GM19452 (cell line): Measurements from ENCODE around the gene GALNT14.

ENCODE experiments used
- ATAC-seq: cut with Tn5 transposase; IDR thresholded peaks from one replicate; pipeline ENCODE4 v1.9.1; 2021; ENCODE audit not compliant: unreplicated experiment

Gene GALNT14

DNA sequence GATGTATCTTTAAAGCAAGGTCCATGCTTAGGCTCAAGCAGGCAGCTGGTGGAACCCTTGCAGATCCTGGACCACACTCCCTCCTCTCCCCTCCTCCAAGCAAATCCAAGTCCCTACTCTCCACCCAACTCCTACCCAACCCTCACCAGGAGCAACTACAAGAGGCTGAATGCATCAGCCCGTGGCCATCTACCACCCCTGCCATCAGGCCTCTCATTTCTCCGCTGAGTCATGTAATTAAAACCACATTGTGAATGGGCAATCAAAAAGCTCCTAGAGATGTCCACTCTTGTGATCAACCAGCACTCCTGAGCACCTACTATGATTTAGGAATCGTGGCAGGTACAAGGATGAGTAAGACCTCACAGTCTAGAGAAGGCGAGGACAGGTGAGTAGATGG, 188.8 kb downstream of the GALNT14 start:
- no peak for ATAC-seq

DNA sequence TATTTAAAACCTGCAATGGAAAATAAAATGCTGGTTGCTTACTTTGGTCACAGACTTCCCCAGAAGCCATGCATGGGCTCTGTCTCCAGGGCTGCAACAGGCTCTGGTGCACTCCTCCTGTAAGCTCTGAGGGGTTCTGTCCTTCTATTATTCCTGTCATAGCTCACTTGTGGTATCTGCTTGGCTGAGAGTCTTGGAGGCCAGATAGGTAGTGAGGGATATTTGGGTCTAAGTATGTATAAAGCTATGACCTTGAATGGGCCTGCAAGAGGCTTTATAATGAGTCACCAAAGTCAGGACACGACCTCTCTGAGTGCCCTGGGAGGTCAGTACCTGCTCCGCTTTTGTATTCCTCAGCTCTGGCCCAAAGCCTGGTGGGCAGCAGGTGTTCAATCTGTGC, 189.4 kb downstream of the GALNT14 start:
- ATAC-seq, result no peak

DNA sequence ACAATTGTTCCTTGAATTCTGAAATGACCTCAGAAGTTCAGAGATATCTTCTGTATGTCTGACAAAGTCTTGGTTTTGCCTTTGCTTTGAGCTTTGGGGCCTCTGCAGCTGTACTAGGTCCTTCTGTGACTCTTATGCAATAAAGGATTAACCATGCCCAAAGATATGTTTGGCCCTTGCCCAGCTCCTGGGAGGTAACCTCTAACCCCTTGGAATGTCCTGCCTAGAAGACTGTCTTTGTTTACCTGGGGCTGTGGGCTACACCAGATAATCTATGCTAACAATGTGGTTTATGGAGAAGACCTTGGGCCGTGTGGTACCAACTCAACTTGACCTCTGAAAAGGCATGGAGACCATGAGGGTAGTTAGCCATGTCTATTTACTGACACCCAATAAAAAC, 190.1 kb downstream of the GALNT14 start:
- no peak for ATAC-seq

DNA sequence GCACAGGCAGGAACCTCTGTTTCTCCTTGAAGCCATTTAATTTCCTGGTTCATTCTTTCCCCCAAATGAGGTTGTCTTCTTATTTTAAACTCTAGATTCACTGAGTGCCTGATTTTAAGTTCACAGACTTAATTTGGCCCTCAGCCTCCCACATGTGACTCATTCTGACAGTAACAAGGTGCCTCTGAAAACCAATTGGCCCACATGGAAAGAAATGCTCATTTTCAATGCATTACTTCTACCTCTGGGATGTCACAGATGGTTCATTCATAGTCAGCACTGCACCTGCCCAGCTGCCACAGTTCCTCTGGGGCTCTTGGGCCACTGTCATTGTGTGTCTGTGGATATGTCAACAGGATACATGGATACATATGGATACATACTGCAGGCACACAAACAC, 190.6 kb downstream of the GALNT14 start:
- ATAC-seq, result no peak

DNA sequence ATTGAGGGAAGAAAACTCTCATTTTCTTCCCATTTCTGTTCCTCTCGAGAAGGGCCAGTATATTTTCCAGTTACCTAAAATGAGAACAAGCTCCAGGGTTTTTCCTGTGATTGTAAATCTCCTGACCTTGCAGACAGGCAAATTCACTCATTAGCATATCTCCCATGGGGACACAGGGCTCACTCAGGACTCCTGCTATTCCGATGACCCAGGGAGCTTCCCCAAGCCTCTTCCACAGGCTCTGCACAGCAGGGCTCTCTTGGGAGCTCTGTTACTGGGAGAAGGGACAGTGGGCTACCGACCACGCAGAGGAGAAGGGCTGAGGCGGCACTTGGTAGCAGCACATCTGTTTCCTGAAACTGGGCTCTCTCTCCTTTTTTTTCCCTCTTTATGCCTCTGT, 195.8 kb downstream of the GALNT14 start:
- ATAC-seq, result no peak

DNA sequence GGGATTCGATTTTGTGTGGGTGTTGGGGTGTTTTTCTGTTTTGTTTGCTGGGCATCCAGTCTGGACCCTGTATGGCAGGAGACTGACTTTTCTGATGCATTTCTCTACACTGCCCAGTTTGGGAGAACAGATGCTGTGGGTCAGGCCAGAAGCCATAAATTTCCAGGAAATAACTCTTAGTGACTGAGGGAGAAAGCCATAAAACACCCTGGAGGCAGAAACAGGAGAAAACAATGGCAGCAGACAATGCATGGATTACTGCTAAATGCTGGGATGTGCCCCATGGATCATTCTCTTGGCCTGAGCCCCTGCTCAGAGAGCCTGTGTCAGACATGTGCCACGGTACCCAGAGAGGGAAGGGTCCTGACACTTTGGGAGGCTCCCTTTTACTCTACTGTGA, 197.4 kb downstream of the GALNT14 start:
- no peak for ATAC-seq

DNA sequence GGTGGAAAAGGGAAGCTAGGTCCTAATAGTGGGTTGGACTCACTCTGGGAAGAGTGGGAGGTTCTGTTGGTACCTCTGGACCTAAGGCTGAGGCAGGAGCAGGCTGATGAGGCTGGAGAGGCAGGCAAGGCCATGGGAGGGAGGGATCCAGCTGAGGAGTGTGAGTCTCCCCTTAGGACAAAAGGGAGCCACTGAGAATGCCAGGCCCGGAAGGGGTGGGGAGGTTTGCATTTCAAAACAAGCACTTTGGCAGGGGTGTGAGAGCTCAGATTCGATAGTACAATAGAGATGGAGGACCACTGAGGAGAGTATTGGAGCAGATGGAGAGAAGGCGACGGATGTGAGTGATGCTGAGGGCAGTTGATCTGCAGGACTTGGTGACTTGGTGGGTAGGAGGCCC, 198.9 kb downstream of the GALNT14 start:
- ATAC-seq, result no peak

DNA sequence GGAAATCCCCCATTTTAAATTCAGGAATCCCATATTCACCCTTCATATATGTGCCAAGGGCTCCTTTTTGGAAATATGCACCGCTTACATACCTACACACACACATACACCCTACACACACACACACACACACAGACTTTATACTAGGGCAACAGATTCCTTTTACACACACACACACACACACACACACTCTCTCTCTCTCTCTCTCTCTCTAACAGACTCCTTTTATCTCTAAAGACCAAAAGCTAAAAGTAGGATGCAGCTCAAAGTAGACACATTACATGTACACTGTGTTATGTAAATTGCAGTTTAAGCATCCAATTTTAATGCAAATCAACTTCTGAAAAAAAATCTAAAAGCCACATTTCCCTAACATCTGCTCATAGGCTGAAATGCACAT, 200.0 kb downstream of the GALNT14 start:
- ATAC-seq, result no peak

DNA sequence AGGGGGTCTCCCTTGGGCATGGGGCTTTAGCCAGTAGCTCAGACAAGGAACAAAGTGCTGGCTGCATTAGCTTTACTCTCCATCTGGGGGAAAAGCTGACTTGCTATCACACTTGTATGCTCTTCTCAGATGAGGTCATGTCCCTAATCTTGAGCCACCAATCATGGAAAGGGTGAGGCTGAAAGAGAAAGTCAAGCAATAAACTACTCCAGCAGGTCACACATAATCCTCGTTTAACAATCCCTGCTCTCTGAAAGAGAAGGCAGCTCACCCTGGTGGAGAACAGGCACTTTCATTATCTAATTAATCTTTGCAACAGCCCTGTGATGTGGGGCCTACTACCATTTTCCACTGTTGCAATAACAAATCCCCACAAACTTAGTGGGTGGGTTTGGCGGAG, 201.3 kb downstream of the GALNT14 start:
- ATAC-seq, result no peak

DNA sequence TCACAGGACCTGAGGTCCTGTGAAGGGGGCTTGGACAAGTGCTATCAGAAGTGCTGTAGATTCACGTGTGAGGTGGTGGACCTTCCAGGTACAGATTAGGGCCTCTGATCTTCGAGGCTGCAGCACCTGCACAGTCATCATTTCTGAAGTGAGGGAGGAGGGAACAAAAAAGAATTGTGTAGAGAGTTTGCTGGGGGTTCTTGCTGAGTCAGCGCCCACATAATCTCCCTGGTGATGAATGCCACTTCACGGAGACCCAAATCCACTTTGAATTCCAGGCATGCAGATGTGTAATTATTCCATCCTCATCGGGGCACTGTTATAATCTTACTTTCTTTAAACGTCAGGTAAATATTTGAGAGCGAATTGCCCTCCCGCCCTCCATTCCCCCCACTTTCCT, 202.4 kb downstream of the GALNT14 start:
- ATAC-seq, result no peak

DNA sequence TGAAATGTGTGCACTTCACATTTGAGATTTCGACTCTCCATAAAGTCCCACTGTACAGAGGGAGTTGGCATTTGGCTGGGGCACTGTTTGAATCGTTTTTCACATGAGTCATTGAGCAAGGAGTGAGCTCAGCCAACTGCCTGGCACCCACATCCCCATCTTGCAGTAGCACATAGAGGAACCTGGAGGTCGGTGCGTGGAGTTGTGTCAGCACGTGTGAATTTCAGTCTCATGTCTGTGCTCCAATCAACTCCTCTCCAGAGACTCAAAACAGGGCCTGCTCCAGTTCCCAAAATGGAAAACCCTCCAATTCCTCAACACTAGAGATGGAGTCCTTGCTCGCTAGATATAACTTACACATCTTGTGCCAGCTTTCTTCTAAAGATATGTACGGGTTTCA, 204.2 kb downstream of the GALNT14 start:
- no peak for ATAC-seq

DNA sequence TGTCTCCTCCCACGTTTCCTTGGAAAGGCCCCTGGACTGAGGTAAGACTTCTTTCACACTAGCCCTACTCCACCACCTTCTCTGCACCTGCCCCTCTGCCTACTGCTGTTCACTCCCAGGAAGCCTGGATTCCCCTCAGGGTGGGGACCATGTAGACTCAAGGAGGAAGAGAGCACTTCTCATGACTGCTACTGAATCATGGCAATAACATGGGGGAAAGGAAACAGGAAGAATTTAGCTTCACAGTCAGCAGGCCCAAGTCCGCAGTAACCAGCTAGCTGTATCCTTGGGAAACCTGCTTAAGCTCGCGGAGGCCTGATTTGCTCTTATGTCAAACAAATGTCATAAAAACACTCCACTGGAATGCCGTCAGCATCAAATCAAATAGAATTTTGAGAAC, 204.7 kb downstream of the GALNT14 start:
- ATAC-seq, result no peak

DNA sequence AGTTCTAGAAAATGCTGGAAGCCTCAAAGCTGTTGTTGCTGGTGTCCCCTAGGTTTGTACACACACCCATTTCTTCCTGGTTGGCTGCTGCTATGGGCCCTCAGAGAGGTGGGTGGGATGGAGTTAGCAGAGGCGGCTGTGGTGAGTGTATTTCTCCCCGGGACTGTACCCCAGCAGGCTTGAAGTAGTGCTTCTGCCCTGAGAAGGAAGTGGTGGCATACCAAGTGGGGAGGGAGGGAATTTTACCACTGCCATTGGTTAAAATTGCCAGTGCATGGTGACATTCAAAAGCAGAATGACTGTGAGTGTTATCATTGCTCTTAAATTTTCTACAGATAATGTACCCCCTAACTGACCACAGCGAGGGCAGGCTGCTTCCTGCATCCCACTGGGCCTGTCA, 205.4 kb downstream of the GALNT14 start:
- ATAC-seq, result no peak

DNA sequence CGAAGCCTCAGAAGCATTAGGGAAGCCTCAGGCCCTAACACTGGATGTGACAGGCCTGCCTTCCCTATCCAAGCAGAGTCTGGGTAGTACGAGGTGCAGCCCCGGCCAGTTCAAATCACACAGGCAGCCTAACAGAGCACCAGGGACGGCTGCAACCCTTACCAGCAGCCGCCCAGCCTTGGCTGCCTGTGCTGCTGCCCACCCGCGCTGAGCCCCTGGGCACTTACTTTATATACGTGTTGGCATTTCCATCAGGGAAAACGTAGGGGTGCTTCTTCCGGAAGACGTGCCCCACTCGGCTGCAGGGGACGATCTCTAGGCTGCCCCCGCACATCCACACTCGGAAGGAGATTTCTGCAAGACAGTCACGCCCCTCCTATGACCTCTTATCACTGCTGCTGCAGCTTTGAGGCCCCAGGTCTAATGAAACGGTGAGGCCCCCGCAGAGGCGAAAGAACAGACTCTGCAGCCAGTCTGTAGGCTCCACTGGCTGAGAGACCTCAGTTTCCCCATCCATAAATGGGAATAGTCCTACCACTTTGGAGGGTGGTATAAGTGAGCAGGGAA, 206.3 kb downstream of the GALNT14 start:
- no peak for ATAC-seq

DNA sequence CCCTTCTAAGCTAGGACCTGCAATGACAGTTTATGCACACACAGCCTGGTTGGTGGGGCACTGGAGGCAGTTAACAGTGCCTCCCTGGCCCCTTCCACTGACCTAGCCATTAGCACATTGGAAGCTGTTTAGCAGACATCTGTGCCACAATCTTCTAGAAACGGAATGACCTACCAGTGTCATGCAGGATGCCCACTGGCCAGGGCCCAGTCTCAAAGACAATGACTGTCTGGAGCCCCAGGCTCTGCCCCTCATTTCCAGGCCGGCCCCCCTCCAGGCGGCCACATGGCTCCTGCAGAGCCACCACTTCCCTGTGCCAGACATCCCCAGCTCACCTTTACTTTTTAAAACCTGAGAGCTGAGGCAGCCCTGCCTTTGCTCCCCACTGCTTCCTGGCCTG, 207.5 kb downstream of the GALNT14 start:
- no peak for ATAC-seq

DNA sequence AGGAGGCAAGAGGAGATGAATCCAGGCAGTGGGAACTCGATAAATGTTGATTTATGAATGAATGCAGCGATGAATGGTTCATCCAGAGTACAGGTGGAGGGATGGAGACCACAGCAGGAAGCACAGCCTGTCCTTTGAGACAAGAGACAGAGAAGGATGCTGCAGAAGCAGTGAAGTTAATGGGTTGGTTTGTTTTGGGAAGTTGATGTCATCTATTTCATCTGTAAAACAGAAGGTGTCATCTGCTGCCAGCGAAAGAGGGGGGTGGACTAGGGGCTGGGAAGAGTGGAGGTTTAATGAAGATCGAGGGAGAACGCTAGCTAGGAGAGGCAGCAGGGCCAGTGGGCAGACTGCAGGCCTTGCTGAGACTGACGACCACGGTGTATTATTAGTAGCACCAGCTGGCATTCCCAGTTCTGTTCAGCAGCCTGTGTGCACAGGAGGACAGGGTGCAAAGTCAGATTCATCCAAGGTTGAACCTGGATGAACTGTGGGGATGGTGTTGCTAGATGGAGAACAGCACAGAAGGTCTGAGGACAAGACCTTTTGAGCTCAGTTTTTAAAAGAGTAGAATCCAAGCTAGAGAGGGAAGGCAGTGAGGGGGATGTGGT, 210.7 kb downstream of the GALNT14 start:
- ATAC-seq, result no peak

DNA sequence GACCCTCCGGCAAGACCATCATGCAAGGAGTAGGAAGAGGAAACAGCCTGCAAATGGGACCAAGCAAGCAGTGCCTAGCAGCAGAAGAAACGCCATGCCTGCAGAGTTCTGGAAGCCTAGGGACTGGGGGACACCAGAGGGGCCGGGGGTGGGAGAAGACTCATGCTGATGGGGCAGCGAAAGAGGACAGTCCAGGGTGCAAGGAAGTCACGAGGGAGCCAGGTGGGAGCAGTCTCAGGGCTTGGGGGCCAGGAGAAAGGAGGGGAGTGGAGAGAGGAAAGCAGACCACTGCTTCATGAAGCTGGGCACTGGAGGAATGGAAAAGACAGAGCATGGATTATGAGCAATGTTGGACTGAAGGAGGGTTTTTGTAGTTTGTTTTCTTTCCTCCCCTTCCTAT, 211.6 kb downstream of the GALNT14 start:
- no peak for ATAC-seq

DNA sequence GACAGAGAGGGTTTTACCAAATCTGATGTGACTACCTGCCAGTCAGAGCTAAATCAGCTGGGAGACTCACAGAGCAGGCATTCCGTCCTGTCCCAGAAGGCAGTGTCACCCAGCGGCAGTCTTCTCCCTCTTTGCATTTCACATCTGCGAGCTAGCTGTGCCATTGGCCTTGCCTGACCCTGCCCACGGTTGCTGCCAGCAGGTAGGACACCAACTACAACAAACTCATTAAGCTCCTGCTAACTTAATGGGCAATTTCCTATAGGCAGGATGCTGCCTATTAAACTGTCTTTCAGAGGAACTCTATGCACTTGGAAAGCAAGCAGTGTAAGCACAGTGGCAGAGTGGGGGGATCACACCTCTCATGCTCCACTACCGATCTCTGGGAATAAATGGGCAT, 214.6 kb downstream of the GALNT14 start:
- ATAC-seq, result no peak

DNA sequence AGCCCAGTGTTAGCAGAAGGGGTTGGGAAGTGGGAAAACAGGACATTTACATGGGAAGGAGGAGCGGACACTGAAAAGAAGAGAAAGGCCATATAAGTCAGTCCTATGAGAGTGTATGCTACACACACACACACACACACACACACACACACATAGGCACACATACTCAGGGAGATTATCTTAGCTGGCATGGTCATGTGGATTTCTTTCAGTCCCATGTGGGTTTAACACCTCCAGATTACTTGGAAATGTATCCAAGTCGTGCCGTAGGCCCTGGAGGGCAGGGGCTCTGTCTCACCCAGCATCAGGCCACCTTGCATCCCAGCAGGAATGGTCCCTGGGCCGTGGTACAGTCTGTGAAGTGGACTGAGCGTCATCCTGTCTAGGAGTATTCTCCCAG, 217.7 kb downstream of the GALNT14 start:
- ATAC-seq, result no peak

DNA sequence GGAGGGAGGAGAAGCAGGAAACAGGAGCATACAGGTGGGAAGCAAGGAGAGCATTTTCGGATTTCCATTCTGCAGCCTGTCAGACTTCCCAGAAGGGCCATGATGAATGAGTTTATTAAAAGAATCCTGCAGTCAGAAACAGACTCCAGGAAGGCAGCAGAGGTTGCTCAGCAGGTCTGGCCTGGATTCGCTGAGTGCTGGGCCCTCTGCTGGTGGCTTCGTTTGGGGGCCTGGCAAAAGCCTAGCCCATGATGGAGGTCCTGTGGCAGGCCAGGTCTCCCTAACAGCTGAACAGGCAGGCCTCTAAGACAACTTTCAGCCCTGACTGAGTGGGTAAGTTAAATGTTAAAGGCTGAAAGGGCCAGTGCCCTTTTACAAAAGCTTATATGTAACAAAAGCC, 222.8 kb downstream of the GALNT14 start:
- no peak for ATAC-seq

DNA sequence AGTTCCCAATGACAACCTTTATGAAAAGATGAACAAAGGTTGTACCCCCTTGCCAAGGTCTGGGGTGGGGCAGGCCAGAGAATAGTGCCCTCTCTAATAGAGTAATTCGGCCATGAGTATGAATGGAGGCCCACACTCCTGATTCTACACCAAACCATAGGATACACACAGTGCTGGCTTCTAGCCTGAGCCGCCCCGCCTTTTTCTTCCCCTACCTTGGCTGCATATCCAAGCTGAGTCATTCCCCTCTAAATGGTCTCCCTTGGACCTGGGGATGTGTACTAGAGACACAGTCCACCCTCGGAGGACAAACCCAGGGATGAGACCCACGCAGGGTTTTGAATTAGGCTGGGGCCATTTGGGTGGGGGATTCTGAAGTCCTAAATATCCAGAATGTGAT, 223.8 kb downstream of the GALNT14 start:
- ATAC-seq, result no peak

DNA sequence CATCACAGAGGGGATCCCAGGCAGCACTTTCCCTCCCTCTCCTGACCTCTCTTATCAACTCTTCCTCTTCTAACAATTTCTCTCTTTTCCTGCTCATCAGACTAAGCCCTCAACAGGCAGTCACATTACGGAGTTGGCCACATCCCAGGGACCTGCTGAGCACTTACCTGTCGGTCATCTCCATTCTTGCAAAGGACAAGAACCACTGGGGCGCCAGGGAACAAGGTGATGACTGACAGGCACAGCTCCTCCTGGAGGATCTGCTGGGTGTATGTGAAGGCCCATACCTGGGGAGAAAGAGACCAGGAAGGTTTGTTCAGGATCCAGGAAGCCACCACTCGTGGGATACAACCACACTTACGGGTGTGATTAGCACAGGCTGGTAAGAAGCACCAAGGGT, 226.2 kb downstream of the GALNT14 start:
- no peak for ATAC-seq

DNA sequence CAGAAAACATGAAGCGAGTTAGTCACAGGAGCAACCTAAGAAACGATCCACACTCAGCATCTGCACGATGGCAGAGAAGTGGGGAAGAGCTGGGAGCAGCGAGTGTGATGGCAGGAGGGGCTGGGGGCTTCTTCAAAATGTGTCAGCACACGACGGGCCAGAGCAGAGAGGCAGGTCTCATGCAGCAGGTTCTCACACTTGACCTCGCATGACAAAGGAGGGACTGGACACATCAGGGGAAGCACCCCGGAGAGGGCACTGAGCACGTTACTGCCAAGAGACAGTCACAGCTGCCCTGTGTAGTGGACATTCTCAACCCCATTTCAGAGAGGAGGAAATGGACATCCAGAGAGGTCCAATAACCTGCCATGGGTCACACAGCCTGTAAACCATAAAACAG, 226.9 kb downstream of the GALNT14 start:
- no peak for ATAC-seq
